Upper lobe of right lung (tissue), 1 donor: ENCODE measurements around the gene CDH23. TPM values are rescaled to one million over a fixed set of nuclear protein-coding genes. Genes with fewer than 3 reads are reported as not detected.
A peak's percentile ranks its signal among the peaks of the same experiment; 100 is the strongest.

Experiments
- ATAC-seq: fragments of 200-7000 bp; cut with Tn5 transposase; one replicate; pipeline ENCODE4 v1.9.1; 2020; ENCODE audit warnings: mild to moderate bottlenecking, moderate library complexity
- DNase-seq: peaks from one replicate; pipeline ENCODE4 v3.0.0-alpha.2; 2020
- H3K27ac ChIP-seq: fragments of 200-600 bp; one replicate; pipeline ENCODE4 v1.8.0; 2022
- H3K27me3 ChIP-seq: fragments of 200-600 bp; one replicate; pipeline ENCODE4 v1.8.0; 2022; ENCODE audit warnings: mild to moderate bottlenecking
- H3K36me3 ChIP-seq: fragments of 200-600 bp; one replicate; pipeline ENCODE4 v1.8.0; 2022
- H3K4me1 ChIP-seq: fragments of 200-600 bp; one replicate; pipeline ENCODE4 v1.8.0; 2022
- H3K4me3 ChIP-seq: fragments of 200-600 bp; one replicate; pipeline ENCODE4 v1.8.0; 2022; ENCODE audit warnings: mild to moderate bottlenecking
- H3K9me3 ChIP-seq: fragments of 200-600 bp; one replicate; pipeline ENCODE4 v1.8.0; 2022
- CTCF ChIP-seq: fragments of 200-600 bp; IDR thresholded peaks from one replicate; pipeline ENCODE4 v1.8.0; 2022; ENCODE audit warnings: antibody characterized with exemption
- intact Hi-C: fragments of 100-400 bp; cut with DNase I; formaldehyde crosslinking; loops from one replicate; pipeline ENCODE4 v1.11.0; 2022
- total RNA-seq: library from RNA; stranded (reverse); fragmentation: NEBNext Ultra II Directional; extraction: Animal tissue kit (Norgen Biotek cat#: 25700); gene quantifications from one replicate; pipeline ENCODE4 v1.2.1, GENCODE V29; 2021
- donor health status: DM: no; HTN: yes; CAD: no; lungs with severe emphysema.

Gene CDH23
- total RNA-seq, 1 donor from 2014 or later: 10.9 TPM

DNA sequence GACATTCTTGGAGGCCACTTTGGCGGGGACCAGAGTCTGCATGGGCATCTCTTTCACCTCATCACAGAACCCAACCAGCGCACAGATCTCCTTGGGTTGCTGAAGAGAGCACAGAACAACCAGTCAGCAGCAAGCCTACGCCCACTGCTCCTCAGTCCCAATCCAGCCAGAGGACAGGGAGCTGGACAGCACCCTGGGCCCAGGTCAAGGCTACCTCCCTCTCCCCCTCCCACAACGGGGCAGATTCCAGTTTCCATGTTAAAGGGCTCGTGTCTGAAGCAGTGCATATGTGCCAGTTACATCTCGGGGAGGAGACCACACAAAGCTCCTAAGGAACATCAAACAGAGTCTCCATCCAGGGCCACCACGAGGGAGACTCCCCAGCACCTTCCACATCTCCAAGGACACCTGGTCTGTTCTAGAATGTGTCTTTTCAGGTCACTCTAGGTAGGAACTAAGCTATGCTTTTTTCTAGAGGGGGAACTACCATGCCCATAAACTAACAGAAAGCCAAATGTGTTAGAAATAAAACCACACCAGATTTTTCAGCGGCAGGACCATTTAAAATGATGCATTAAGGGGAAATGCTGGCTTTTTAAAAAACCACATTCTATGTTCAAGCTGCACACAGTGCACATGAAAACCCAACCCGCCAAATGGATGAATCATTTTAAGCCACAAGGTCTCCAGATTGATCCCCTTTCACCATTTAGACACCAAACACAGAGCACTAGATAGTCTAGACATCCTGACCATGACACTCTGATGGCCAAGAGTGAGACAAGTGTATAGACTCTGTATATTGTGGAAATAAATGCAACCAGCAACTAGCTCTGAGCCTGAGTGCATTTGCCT is 425.4 kb downstream of the CDH23 start:
- Histone ChIP-seq H3K27ac (no peak overlapping the region), H3K9me3 (no peaks in the 10 kb centered on the region), H3K4me3 (no peak overlapping the region), H3K4me1 (peaks cover 6% of the 10 kb centered on the region), H3K36me3 (peaks cover 100% of the 10 kb centered on the region), H3K27me3 (no peaks in the 10 kb centered on the region)
- TF ChIP-seq CTCF: no peak
- DNase-seq: no peak
- intact Hi-C loops: no loop called here
- ATAC-seq: no peak

- Histone ChIP-seq H3K27ac (no peak overlapping the region), H3K4me1 (peaks cover 5% of the 10 kb centered on the region), H3K9me3 (no peaks in the 10 kb centered on the region), H3K27me3 (no peaks in the 10 kb centered on the region), H3K36me3 (peaks cover 100% of the 10 kb centered on the region), H3K4me3 (no peak overlapping the region)
- no peak for DNase-seq
- intact Hi-C loops: no loop called here
- ATAC-seq: peak; percentile 9
- TF ChIP-seq CTCF: no peak
These were observed 426.6 kb downstream of the CDH23 start for GRCh38 chr10:71823356-71823755.

- H3K4me3 ChIP-seq: no peak overlapping the region
- no peak overlapping the region for H3K27ac ChIP-seq
- peaks cover 100% of the 10 kb centered on the region for H3K36me3 ChIP-seq
- H3K9me3 ChIP-seq: no peaks in the 10 kb centered on the region
- intact Hi-C loops: no loop called here
- DNase-seq (no peak), ATAC-seq (no peak)
- H3K4me1 ChIP-seq: peaks cover 3% of the 10 kb centered on the region
- no peak for TF ChIP-seq CTCF
- no peaks in the 10 kb centered on the region for H3K27me3 ChIP-seq
These were observed 427.6 kb downstream of the CDH23 start for GRCh38 chr10:71824333-71824732.

GRCh38 chr10:71825217-71825616 is 428.5 kb downstream of the CDH23 start:
- intact Hi-C loops: no loop called here
- peak; percentile 23 for DNase-seq
- Histone ChIP-seq H3K27ac (no peak overlapping the region), H3K9me3 (no peaks in the 10 kb centered on the region), H3K4me1 (no peaks in the 10 kb centered on the region), H3K27me3 (no peaks in the 10 kb centered on the region), H3K4me3 (no peak overlapping the region), H3K36me3 (peaks cover 100% of the 10 kb centered on the region)
- TF ChIP-seq CTCF: no peak
- no peak for ATAC-seq

DNA sequence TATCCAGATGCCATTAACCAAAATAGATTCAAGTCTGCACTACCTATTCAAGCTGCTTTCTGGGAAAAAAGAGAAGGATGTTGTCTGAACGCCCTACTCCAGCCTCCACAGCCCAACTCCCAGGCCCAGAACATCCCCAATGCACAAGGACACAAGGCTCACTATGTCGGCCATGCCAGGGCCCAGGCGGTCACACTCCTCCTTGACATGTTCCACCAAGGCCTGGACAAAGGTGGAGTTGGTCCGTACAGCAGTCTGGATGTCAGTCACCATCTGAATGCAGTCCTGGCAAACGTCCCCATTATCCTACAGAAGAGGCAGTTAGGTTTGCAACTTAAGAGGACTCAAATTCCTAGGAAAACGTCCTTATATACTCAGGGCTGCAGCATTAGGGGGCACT is 431.1 kb downstream of the CDH23 start:
- Histone ChIP-seq H3K36me3 (peaks cover 95% of the 10 kb centered on the region), H3K9me3 (no peaks in the 10 kb centered on the region), H3K27me3 (no peaks in the 10 kb centered on the region), H3K4me1 (peaks cover under 1% of the 10 kb centered on the region), H3K4me3 (no peak overlapping the region), H3K27ac (no peak overlapping the region)
- no peak for ATAC-seq
- peak; percentile 35 for DNase-seq
- intact Hi-C loops: no loop called here
- TF ChIP-seq CTCF: no peak
